ENCODE measurements around the gene PATJ.
"Not testable (repeated sequence)": the region's sequence is repeated elsewhere in the genome, so short reads cannot be mapped to it uniquely, and the experiment has no call there.

- TF ChIP-seq CTCF (IDR thresholded peaks at IDR 0.05); POLR2A (IDR thresholded peaks at IDR 0.05; ENCODE audit: low read depth): not testable (repeated sequence)
These were observed 102.4 kb downstream of the PATJ start for GRCh38 chr1:61844664-61845063.

Measured in esophagus muscularis mucosa (tissue), 3 donors.